H1 (cell line): ENCODE results near the gene MAP3K10. TPM values are rescaled to one million over a fixed set of nuclear protein-coding genes. Genes with fewer than 3 reads are reported as not detected.

Experiments
- KDM5A ChIP-seq: fragments of 200-600 bp; IDR thresholded peaks from 2 replicates; pipeline ENCODE4 v1.7.1; 2012; ENCODE audit warnings: mild to moderate bottlenecking, low read length, inconsistent platforms, mixed read lengths
- polyA plus RNA-seq, 7 experiments: library from polyadenylated mRNA; depleted of rRNA in 3 of 7; stranded (reverse) in 5 of 7; unstranded in 2 of 7; fragments of >200 nt in 5 of 7; fragments of 200-250 nt in 2 of 7; gene quantifications; 1 replicate in 5 of 7; 2 replicates in 1 of 7; 4 replicates in 1 of 7; pipeline versions ENCODE4 v1.2.1 to v1.2.3, GENCODE V29; 2011 to 2013; ENCODE audit warnings: missing spikeins in 2 of 7, mixed read lengths in 2 of 7
- total RNA-seq: library from RNA; stranded (reverse); fragmentation: NEBNext Ultra II Directional; extraction: Animal tissue kit (Norgen Biotek cat#: 25700); gene quantifications from 2 replicates; pipeline ENCODE4 v1.2.1, GENCODE V29; 2021

The MAP3K10 gene
- total and polyA plus RNA-seq, 2 of the 8 experiments (the other 6 are each of a cell fraction or from before 2014, with no cell fraction given), result 4.9 to 15.9 TPM

GRCh38 chr19:40174092-40174491, 17.1 kb upstream of the MAP3K10 start (continued):
- no peak for TF ChIP-seq KDM5A
